ENCODE measurements around the gene S1PR5. TPM values are rescaled to one million over a fixed set of nuclear protein-coding genes. Genes with fewer than 3 reads are reported as not detected.

Gene S1PR5
- total and polyA plus RNA-seq, 2 of the 8 experiments (the other 6 are each of a cell fraction or from before 2014, with no cell fraction given) = 2.4 to 8.6 TPM

GRCh38 chr19:10514211-10515145 lies 2.8 kb downstream of the S1PR5 start (continued):
- TF ChIP-seq CHD7 (IDR thresholded peaks at IDR 0.05; ENCODE audit: insufficient replicate concordance, low read length) = no peak
- TF ChIP-seq NRF1 (IDR thresholded peaks at IDR 0.05; ENCODE audit: low read depth, low read length) = peak; percentile 35; the same call in 1 of the 2 replicates

Measured in H1 (cell line).